HG03108 (cell line): ENCODE measurements around the gene SLC25A40.

Experiments used
- ATAC-seq: cut with Tn5 transposase; IDR thresholded peaks from one replicate; pipeline ENCODE4 v1.9.1; 2021; ENCODE audit warnings: moderate library complexity; ENCODE audit not compliant: unreplicated experiment

The SLC25A40 gene

DNA sequence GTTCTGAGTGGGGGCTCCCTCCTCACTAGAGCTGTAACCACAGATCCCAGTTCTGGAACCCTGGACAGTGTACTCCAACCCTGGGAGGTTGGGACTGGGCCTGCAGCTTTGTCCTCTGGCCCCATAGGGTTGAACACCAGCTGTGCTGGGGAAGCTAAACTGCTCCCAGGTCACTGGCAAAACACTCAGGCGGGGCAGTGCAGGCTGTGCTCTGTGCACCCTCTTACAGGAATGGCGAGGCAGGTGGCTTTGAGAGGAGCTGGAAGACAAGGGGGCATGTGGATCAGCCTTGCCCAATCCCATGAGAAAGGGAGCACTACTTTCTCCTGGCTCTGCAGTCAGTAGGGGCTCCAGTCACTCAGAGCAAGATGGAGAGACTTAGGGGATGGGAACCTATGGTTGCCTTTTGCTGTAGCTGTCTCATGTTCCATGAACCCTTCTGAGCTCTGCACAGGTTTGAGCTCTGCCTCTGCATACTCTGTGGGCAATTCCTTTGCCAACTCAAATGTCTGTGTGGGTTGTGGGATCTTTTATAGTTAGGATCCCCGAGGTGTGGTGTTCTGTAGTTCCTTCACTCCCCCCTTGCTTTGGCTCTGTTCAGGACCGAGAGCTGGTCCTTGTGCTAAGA is 90.7 kb downstream of the SLC25A40 start:
- no peak for ATAC-seq

DNA sequence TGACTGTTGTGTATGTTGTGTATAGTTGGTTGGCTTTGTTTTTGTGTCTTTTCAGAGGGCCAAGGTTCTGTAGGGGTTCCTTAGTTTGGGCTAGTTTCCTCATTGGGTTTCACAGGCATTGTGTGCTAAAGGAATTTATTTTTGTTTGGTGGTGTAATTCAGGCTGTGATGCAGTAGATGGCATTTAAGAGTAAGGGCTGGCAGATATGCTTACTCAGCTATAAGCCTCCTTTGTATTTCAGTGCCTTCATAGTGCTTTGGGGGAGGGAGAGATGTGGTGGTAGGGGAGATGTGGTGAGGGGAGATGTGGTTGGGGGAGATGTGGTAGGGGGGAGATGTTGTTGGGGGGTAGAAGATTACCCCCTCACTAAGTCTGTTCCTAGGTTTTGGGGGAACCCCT is 91.7 kb downstream of the SLC25A40 start:
- ATAC-seq: no peak
